GM23338 (cell line): ENCODE data around the gene INO80. TPM values are rescaled to one million over a fixed set of nuclear protein-coding genes. Genes with fewer than 3 reads are reported as not detected.
"Not testable (repeated sequence)": the region's sequence is repeated elsewhere in the genome, so short reads cannot be mapped to it uniquely, and the experiment has no call there.

Source experiments
- ATAC-seq: fragments of 200-7000 bp; cut with Tn5 transposase; 3 replicates; pipeline ENCODE4 v1.9.1; 2020
- DNase-seq: peaks from one replicate; pipeline ENCODE4 v3.0.0-alpha.2; 2015; ENCODE audit warnings: low spot score
- H2AFZ ChIP-seq: fragments of 200-600 bp; sonication (generic); 2 replicates; pipeline ENCODE4 v1.8.0; 2016; ENCODE audit warnings: antibody characterized with exemption, mild to moderate bottlenecking, moderate library complexity
- H3F3A ChIP-seq: fragments of 200-600 bp; sonication (generic); replicated peaks from 2 replicates; pipeline ENCODE4 v1.8.0; 2017; ENCODE audit warnings: antibody characterized with exemption, mixed run types, low read depth
- H3K27ac ChIP-seq: fragments of 200-600 bp; sonication (generic); 2 replicates; pipeline ENCODE4 v1.6.1; 2016; ENCODE audit warnings: low read depth
- H3K27me3 ChIP-seq: fragments of 200-600 bp; sonication (generic); 2 replicates; pipeline ENCODE4 v1.8.0; 2016; ENCODE audit warnings: mild to moderate bottlenecking, mixed run types, moderate library complexity; ENCODE audit not compliant: insufficient read depth
- H3K36me3 ChIP-seq: fragments of 200-600 bp; sonication (generic); 2 replicates; pipeline ENCODE4 v1.8.0; 2016; ENCODE audit warnings: mild to moderate bottlenecking; ENCODE audit not compliant: insufficient read depth
- H3K4me1 ChIP-seq: fragments of 200-600 bp; sonication (generic); 2 replicates; pipeline ENCODE4 v1.8.0; 2016; ENCODE audit warnings: mild to moderate bottlenecking, moderate library complexity; ENCODE audit not compliant: insufficient read depth
- H3K4me2 ChIP-seq: fragments of 200-600 bp; sonication (generic); 2 replicates; pipeline ENCODE4 v1.7.1; 2017; ENCODE audit warnings: mixed run types
- H3K4me3 ChIP-seq: fragments of 200-600 bp; sonication (generic); 2 replicates; pipeline ENCODE4 v1.6.1; 2016; ENCODE audit warnings: mixed run types
- H3K79me2 ChIP-seq: fragments of 200-600 bp; sonication (generic); replicated peaks from 2 replicates; pipeline ENCODE4 v1.8.0; 2017; ENCODE audit warnings: mild to moderate bottlenecking; ENCODE audit not compliant: insufficient read depth
- H3K9me2 ChIP-seq: fragments of 200-600 bp; sonication (generic); 2 replicates; pipeline ENCODE4 v1.8.0; 2017; ENCODE audit not compliant: insufficient read depth
- H4K20me1 ChIP-seq: fragments of 200-600 bp; sonication (generic); replicated peaks from 2 replicates; pipeline ENCODE4 v1.8.0; 2017; ENCODE audit warnings: mild to moderate bottlenecking; ENCODE audit not compliant: insufficient read depth
- H3K27ac Mint-ChIP-seq: 2 replicates; pipeline ENCODE4 v1.8.0; 2020; ENCODE audit warnings: inconsistent platforms, mild to moderate bottlenecking, moderate library complexity, mixed read lengths
- H3K27me3 Mint-ChIP-seq: 3 replicates; pipeline ENCODE4 v1.8.0; 2022; ENCODE audit warnings: low read depth, mild to moderate bottlenecking, moderate library complexity, mixed read lengths, inconsistent platforms; ENCODE audit not compliant: insufficient read depth, poor library complexity
- H3K36me3 Mint-ChIP-seq: 3 replicates; pipeline ENCODE4 v1.8.0; 2021; ENCODE audit warnings: low read depth, mild to moderate bottlenecking, inconsistent platforms, moderate library complexity, mixed read lengths
- H3K4me1 Mint-ChIP-seq: 3 replicates; pipeline ENCODE4 v1.8.0; 2020; ENCODE audit warnings: mild to moderate bottlenecking, inconsistent platforms, mixed read lengths
- H3K4me3 Mint-ChIP-seq: 3 replicates; pipeline ENCODE4 v1.8.0; 2021; ENCODE audit warnings: moderate library complexity, mild to moderate bottlenecking, inconsistent platforms, mixed read lengths
- H3K9me3 Mint-ChIP-seq: 3 replicates; pipeline ENCODE4 v1.8.0; 2020; ENCODE audit warnings: moderate library complexity, mild to moderate bottlenecking, inconsistent platforms, mixed read lengths
- CTCF ChIP-seq, 2 experiments: fragments of 200-600 bp in 1 of 2; sonication (generic) in 1 of 2; conservative IDR thresholded peaks; 2 replicates each; pipeline versions ENCODE4 v1.5.1 to v1.6.1; 2016 to 2017; ENCODE audit warnings: antibody characterized with exemption in 2 of 2, low read depth in 2 of 2, mild to moderate bottlenecking in 2 of 2, moderate library complexity in 1 of 2
- EZH2 ChIP-seq: fragments of 200-600 bp; sonication (generic); IDR thresholded peaks from one replicate; pipeline ENCODE4 v1.8.0; 2017; ENCODE audit warnings: antibody characterized with exemption, mild to moderate bottlenecking, low read depth; ENCODE audit not compliant: unreplicated experiment
- EZH2phosphoT487 ChIP-seq: fragments of 200-600 bp; sonication (generic); IDR thresholded peaks from one replicate; pipeline ENCODE4 v1.8.1; 2018; ENCODE audit warnings: antibody characterized with exemption; ENCODE audit not compliant: unreplicated experiment
- JUNB ChIP-seq: IDR thresholded peaks from one replicate; pipeline ENCODE4 v1.6.1; 2016; ENCODE audit warnings: antibody characterized with exemption; ENCODE audit not compliant: unreplicated experiment
- NANOG ChIP-seq: IDR thresholded peaks from 2 replicates; pipeline ENCODE4 v1.6.1; 2016; ENCODE audit warnings: antibody characterized with exemption, borderline replicate concordance
- POLR2AphosphoS5 ChIP-seq: IDR thresholded peaks from 2 replicates; pipeline ENCODE4 v1.6.1; 2016; ENCODE audit warnings: antibody characterized with exemption, low read depth
- STAT1 ChIP-seq: IDR thresholded peaks from one replicate; pipeline ENCODE4 v1.6.1; 2016; ENCODE audit warnings: antibody characterized with exemption; ENCODE audit not compliant: unreplicated experiment
- ZNF114 ChIP-seq: fragments of 250-450 bp; sonication (Bioruptor Pico); IDR thresholded peaks from 2 replicates; pipeline ENCODE4 v1.5.0; 2020; ENCODE audit warnings: mild to moderate bottlenecking, moderate library complexity
- ZNF331 ChIP-seq: fragments of 250-450 bp; sonication (Bioruptor Pico); IDR thresholded peaks from 2 replicates; pipeline ENCODE4 v1.5.0; 2020; ENCODE audit warnings: low read depth, mild to moderate bottlenecking, moderate library complexity
- polyA plus RNA-seq: library from polyadenylated mRNA; unstranded; fragments of >200 nt; fragmentation: Nextera tagmentation; extraction: Ambion mirVana; gene quantifications from 2 replicates; pipeline ENCODE4 v1.2.1, GENCODE V29; 2016
- total RNA-seq: library from RNA; depleted of rRNA; stranded (reverse); fragments of >200 nt; shearing (Covaris generic); gene quantifications from 2 replicates; pipeline ENCODE4 v1.2.3, GENCODE V29; 2014
- TF ChIP-seq, protein P1 (sequence below): IDR thresholded peaks from 2 replicates; pipeline ENCODE4 v1.6.1; 2016; ENCODE audit warnings: antibody characterized with exemption
- TF ChIP-seq, protein P2 (sequence below): IDR thresholded peaks from one replicate; pipeline ENCODE4 v1.6.1; 2018; ENCODE audit warnings: antibody characterized with exemption; ENCODE audit not compliant: unreplicated experiment

Gene INO80
- total and polyA plus RNA-seq, 2 experiments from 2014 or later, result 6.5 to 24.9 TPM

GRCh38 chr15:41079717-41080116 is 36.4 kb downstream of the INO80 start:
- no peaks in the 10 kb centered on the region for H3K9me3 Mint-ChIP-seq
- Histone ChIP-seq H3K27ac (no peak overlapping the region), H4K20me1 (peaks cover 18% of the 10 kb centered on the region; the same call in 1 of the 2 replicates), H3K36me3 (peaks cover 84% of the 10 kb centered on the region), H3F3A (no peaks in the 10 kb centered on the region; the same call in 1 of the 2 replicates), H3K4me3 (no peak overlapping the region), H3K4me1 (no peaks in the 10 kb centered on the region), H3K4me2 (no peak overlapping the region), H3K9me2 (no peaks in the 10 kb centered on the region), H3K79me2 (peaks cover 8% of the 10 kb centered on the region; the same call in 1 of the 2 replicates), H2AFZ (no peak overlapping the region), H3K27me3 (no peaks in the 10 kb centered on the region)
- H3K27me3 Mint-ChIP-seq, result no peaks in the 10 kb centered on the region
- no peak overlapping the region for H3K27ac Mint-ChIP-seq
- H3K36me3 Mint-ChIP-seq, result peaks cover 88% of the 10 kb centered on the region
- ATAC-seq (no peak), DNase-seq (no peak)
- no peak overlapping the region for H3K4me3 Mint-ChIP-seq
- H3K4me1 Mint-ChIP-seq, result no peaks in the 10 kb centered on the region
- no peak for TF ChIP-seq NANOG
- TF ChIP-seq EZH2phosphoT487, result no peak
- no peak for TF ChIP-seq ZNF331
- TF ChIP-seq JUNB, result no peak
- no peak for TF ChIP-seq STAT1
- no peak for TF ChIP-seq EZH2

GRCh38 chr15:41078879-41079278 is 37.2 kb downstream of the INO80 start:
- H2AFZ ChIP-seq, ATAC-seq, H3K4me1 Mint-ChIP-seq, H3K9me3 Mint-ChIP-seq, H3K27ac ChIP-seq, H3K27me3 ChIP-seq, H3K27ac Mint-ChIP-seq, H3K4me3 Mint-ChIP-seq, H3K4me1 ChIP-seq, H3K9me2 ChIP-seq, H3F3A ChIP-seq, H3K79me2 ChIP-seq, H3K27me3 Mint-ChIP-seq, DNase-seq, H3K4me3 ChIP-seq, H3K4me2 ChIP-seq: not testable (repeated sequence)
- Histone ChIP-seq H3K36me3 (peaks cover 84% of the 10 kb centered on the region), H4K20me1 (peaks cover 19% of the 10 kb centered on the region; the same call in 1 of the 2 replicates)
- peaks cover 90% of the 10 kb centered on the region for H3K36me3 Mint-ChIP-seq

- no peak overlapping the region for H3K4me3 ChIP-seq
- no peaks in the 10 kb centered on the region for H3K4me1 Mint-ChIP-seq
- H3K36me3 ChIP-seq, result peaks cover 82% of the 10 kb centered on the region
- ATAC-seq (no peak), DNase-seq (no peak)
- no peaks in the 10 kb centered on the region for H3K9me3 Mint-ChIP-seq
- H3K79me2 ChIP-seq, result peaks cover 8% of the 10 kb centered on the region; the same call in 1 of the 2 replicates
- no peaks in the 10 kb centered on the region for H3K27me3 Mint-ChIP-seq
- no peak overlapping the region for H2AFZ ChIP-seq
- H3K27ac Mint-ChIP-seq, result no peak overlapping the region
- H3K27me3 ChIP-seq, result no peaks in the 10 kb centered on the region
- H3K27ac ChIP-seq, result no peak overlapping the region
- no peaks in the 10 kb centered on the region for H3K4me1 ChIP-seq
- H4K20me1 ChIP-seq, result peaks cover 27% of the 10 kb centered on the region; the same call in 1 of the 2 replicates
- no peak overlapping the region for H3K4me2 ChIP-seq
- H3F3A ChIP-seq, result no peaks in the 10 kb centered on the region; the same call in 1 of the 2 replicates
- H3K36me3 Mint-ChIP-seq, result peaks cover 90% of the 10 kb centered on the region
- H3K9me2 ChIP-seq, result no peaks in the 10 kb centered on the region
- no peak overlapping the region for H3K4me3 Mint-ChIP-seq
- TF ChIP-seq, protein P1, sequence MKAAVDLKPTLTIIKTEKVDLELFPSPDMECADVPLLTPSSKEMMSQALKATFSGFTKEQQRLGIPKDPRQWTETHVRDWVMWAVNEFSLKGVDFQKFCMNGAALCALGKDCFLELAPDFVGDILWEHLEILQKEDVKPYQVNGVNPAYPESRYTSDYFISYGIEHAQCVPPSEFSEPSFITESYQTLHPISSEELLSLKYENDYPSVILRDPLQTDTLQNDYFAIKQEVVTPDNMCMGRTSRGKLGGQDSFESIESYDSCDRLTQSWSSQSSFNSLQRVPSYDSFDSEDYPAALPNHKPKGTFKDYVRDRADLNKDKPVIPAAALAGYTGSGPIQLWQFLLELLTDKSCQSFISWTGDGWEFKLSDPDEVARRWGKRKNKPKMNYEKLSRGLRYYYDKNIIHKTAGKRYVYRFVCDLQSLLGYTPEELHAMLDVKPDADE, result no peak
- TF ChIP-seq EZH2, result no peak
- no peak for TF ChIP-seq CTCF (conservative IDR thresholded peaks at IDR 0.05; ENCODE audit: low read depth in 2 of 2)
- no peak for TF ChIP-seq ZNF114
- no peak for TF ChIP-seq STAT1
- TF ChIP-seq JUNB, result no peak
- TF ChIP-seq POLR2AphosphoS5, result no peak
- TF ChIP-seq NANOG, result no peak
- TF ChIP-seq, protein P2, sequence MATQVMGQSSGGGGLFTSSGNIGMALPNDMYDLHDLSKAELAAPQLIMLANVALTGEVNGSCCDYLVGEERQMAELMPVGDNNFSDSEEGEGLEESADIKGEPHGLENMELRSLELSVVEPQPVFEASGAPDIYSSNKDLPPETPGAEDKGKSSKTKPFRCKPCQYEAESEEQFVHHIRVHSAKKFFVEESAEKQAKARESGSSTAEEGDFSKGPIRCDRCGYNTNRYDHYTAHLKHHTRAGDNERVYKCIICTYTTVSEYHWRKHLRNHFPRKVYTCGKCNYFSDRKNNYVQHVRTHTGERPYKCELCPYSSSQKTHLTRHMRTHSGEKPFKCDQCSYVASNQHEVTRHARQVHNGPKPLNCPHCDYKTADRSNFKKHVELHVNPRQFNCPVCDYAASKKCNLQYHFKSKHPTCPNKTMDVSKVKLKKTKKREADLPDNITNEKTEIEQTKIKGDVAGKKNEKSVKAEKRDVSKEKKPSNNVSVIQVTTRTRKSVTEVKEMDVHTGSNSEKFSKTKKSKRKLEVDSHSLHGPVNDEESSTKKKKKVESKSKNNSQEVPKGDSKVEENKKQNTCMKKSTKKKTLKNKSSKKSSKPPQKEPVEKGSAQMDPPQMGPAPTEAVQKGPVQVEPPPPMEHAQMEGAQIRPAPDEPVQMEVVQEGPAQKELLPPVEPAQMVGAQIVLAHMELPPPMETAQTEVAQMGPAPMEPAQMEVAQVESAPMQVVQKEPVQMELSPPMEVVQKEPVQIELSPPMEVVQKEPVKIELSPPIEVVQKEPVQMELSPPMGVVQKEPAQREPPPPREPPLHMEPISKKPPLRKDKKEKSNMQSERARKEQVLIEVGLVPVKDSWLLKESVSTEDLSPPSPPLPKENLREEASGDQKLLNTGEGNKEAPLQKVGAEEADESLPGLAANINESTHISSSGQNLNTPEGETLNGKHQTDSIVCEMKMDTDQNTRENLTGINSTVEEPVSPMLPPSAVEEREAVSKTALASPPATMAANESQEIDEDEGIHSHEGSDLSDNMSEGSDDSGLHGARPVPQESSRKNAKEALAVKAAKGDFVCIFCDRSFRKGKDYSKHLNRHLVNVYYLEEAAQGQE, result no peak
Observed at GRCh38 chr15:41078125-41078524, 38.0 kb downstream of the INO80 start.
